GM18873 (cell line): Measurements from ENCODE around the gene TERT.
"Not testable (repeated sequence)": the region's sequence is repeated elsewhere in the genome, so short reads cannot be mapped to it uniquely, and the experiment has no call there.

Source experiments
- ATAC-seq: cut with Tn5 transposase; IDR thresholded peaks from one replicate; pipeline ENCODE4 v1.9.1; 2021; ENCODE audit warnings: mild to moderate bottlenecking, moderate library complexity, moderate number of reproducible peaks; ENCODE audit not compliant: unreplicated experiment, low FRiP score

The TERT gene

GRCh38 chr5:1331861-1332405 lies 37.1 kb upstream of the TERT start:
- ATAC-seq = no peak

- no peak for ATAC-seq
These were observed 36.3 kb upstream of the TERT start for GRCh38 chr5:1330847-1331831.

- ATAC-seq = no peak
These were observed 35.4 kb upstream of the TERT start for GRCh38 chr5:1330146-1330846.

GRCh38 chr5:1329111-1329579 lies 34.3 kb upstream of the TERT start:
- ATAC-seq = no peak

- not testable (repeated sequence) for ATAC-seq
These were observed 33.6 kb upstream of the TERT start for GRCh38 chr5:1328237-1329110.

GRCh38 chr5:1326901-1327756 lies 32.3 kb upstream of the TERT start:
- ATAC-seq = not testable (repeated sequence)

GRCh38 chr5:1326532-1326875 lies 31.6 kb upstream of the TERT start:
- ATAC-seq = not testable (repeated sequence)

GRCh38 chr5:1325870-1326531 lies 31.1 kb upstream of the TERT start:
- ATAC-seq = no peak

- no peak for ATAC-seq
These were observed 30.4 kb upstream of the TERT start for GRCh38 chr5:1325191-1325741.

GRCh38 chr5:1324719-1325190 lies 29.9 kb upstream of the TERT start:
- no peak for ATAC-seq

GRCh38 chr5:1324301-1324700 lies 29.4 kb upstream of the TERT start:
- ATAC-seq = no peak

GRCh38 chr5:1323803-1324173 lies 28.9 kb upstream of the TERT start:
- ATAC-seq = no peak

GRCh38 chr5:1322955-1323802 lies 28.3 kb upstream of the TERT start:
- ATAC-seq = no peak

- no peak for ATAC-seq
These were observed 27.4 kb upstream of the TERT start for GRCh38 chr5:1322036-1322900.

GRCh38 chr5:1321576-1321975 lies 26.7 kb upstream of the TERT start:
- no peak for ATAC-seq

- ATAC-seq = no peak
These were observed 25.8 kb upstream of the TERT start for GRCh38 chr5:1320436-1321344.
